Endothelial cell of umbilical vein (primary cell): Measurements from ENCODE around the gene HDAC4. TPM values are rescaled to one million over a fixed set of nuclear protein-coding genes. Genes with fewer than 3 reads are reported as not detected.

Experiments used
- BruUV-seq: library from RNA; stranded (reverse); fragments of 400-500 nt; replicated peaks from 2 replicates; lab custom pipeline; 2021; lab: Mats Ljungman, UMichigan
- CTCF ChIA-PET: fragments of 300-600, 350-600 bp; sonication (Branson Sonifier 250); formaldehyde crosslinking; loops from one replicate; lab custom pipeline; 2021; ENCODE audit warnings: antibody characterized with exemption, inconsistent platforms; lab: Charles Lee
- POLR2A ChIA-PET: fragments of 300-600, 350-600 bp; sonication (Branson Sonifier 250); formaldehyde crosslinking; loops from one replicate; lab custom pipeline; 2021; ENCODE audit warnings: antibody characterized with exemption, inconsistent platforms; lab: Charles Lee
- DNase-seq: peaks from one replicate; pipeline ENCODE4 v3.0.0-alpha.2; 2011; ENCODE audit warnings: low read depth, low spot score
- FAIRE-seq: peaks from 2 replicates; lab custom pipeline; 2011; peaks lifted over from hg19 to GRCh38; lab: Jason Lieb, UNC
- H2AFZ ChIP-seq: 2 replicates; pipeline ENCODE4 v1.6.0; 2012; ENCODE audit warnings: low read depth, low read length, control low read depth, inconsistent platforms
- H3K27ac ChIP-seq: 2 replicates; pipeline ENCODE4 v1.5.1; 2011; ENCODE audit warnings: low read depth, mild to moderate bottlenecking, control low read depth, low read length, moderate library complexity; ENCODE audit not compliant: insufficient read depth
- H3K27me3 ChIP-seq, 2 experiments: 2 replicates each; pipeline versions ENCODE4 v1.6.0 to v1.6.1; 2011; ENCODE audit warnings: low read length in 2 of 2, mixed read lengths in 1 of 2; ENCODE audit not compliant: control insufficient read depth in 2 of 2, insufficient read depth in 2 of 2
- H3K36me3 ChIP-seq, 2 experiments: 2 replicates in 1 of 2; 3 replicates in 1 of 2; pipeline ENCODE4 v1.5.1; 2011; ENCODE audit warnings: low read length in 2 of 2, mild to moderate bottlenecking in 1 of 2, moderate library complexity in 1 of 2; ENCODE audit not compliant: control insufficient read depth in 2 of 2, insufficient read depth in 2 of 2; ENCODE audit errors: extremely low read depth in 1 of 2
- H3K4me1 ChIP-seq: 3 replicates; pipeline ENCODE4 v1.5.1; 2011; ENCODE audit warnings: mild to moderate bottlenecking, low read length; ENCODE audit not compliant: control insufficient read depth, insufficient read depth; ENCODE audit errors: extremely low read depth
- H3K4me2 ChIP-seq: 2 replicates; pipeline ENCODE4 v1.6.1; 2011; ENCODE audit warnings: low read length, control low read depth, mixed read lengths; ENCODE audit not compliant: insufficient read depth
- H3K4me3 ChIP-seq, 3 experiments: fragments of 200-600 bp in 1 of 3; sonication (generic), shearing (Covaris generic) in 1 of 3; replicated peaks in 1 of 3; 2 replicates each; pipeline ENCODE4 v1.5.1; 2011 to 2016; ENCODE audit warnings: control low read depth in 3 of 3, low read length in 3 of 3, mild to moderate bottlenecking in 2 of 3, inconsistent platforms in 1 of 3, low read depth in 1 of 3, moderate library complexity in 1 of 3; ENCODE audit not compliant: insufficient read depth in 1 of 3
- H3K79me2 ChIP-seq: 2 replicates; pipeline ENCODE4 v1.6.0; 2012; ENCODE audit warnings: low read length, inconsistent platforms; ENCODE audit not compliant: control insufficient read depth, insufficient read depth
- H3K9ac ChIP-seq: replicated peaks from 2 replicates; pipeline ENCODE3; 2011; ENCODE audit warnings: low read length, control low read depth; ENCODE audit not compliant: insufficient read depth; ENCODE audit errors: extremely low read depth
- H3K9me1 ChIP-seq: replicated peaks from 3 replicates; pipeline ENCODE4 v1.6.0; 2011; ENCODE audit warnings: mild to moderate bottlenecking, low read length; ENCODE audit not compliant: control insufficient read depth, insufficient read depth; ENCODE audit errors: extremely low read depth
- H3K9me3 ChIP-seq: replicated peaks from 2 replicates; pipeline ENCODE4 v1.5.1; 2012; ENCODE audit warnings: low read length, inconsistent platforms; ENCODE audit not compliant: control insufficient read depth, insufficient read depth
- H4K20me1 ChIP-seq: replicated peaks from 2 replicates; pipeline ENCODE3; 2011; ENCODE audit warnings: mild to moderate bottlenecking, low read length; ENCODE audit not compliant: control insufficient read depth, insufficient read depth; ENCODE audit errors: extremely low read depth
- CTCF ChIP-seq, 2 donors: IDR thresholded peaks; 1 replicate in 1 of 2; 2 replicates in 1 of 2; pipeline ENCODE4 v1.5.1; 2011; ENCODE audit warnings: low read length in 2 of 2, mild to moderate bottlenecking in 2 of 2, moderate library complexity in 2 of 2, control low read depth in 1 of 2, inconsistent platforms in 1 of 2, low read depth in 1 of 2; ENCODE audit not compliant: insufficient read depth in 1 of 2; ENCODE audit errors: extremely low read depth in 1 of 2
- EZH2 ChIP-seq: IDR thresholded peaks from 2 replicates; pipeline ENCODE4 v1.6.1; 2012; ENCODE audit warnings: borderline replicate concordance, low read depth, mild to moderate bottlenecking, moderate library complexity, low read length, inconsistent platforms; ENCODE audit not compliant: severe bottlenecking
- FOS ChIP-seq: IDR thresholded peaks from 2 replicates; pipeline ENCODE4 v1.6.1; 2011; ENCODE audit warnings: mild to moderate bottlenecking, low read length, moderate library complexity, borderline replicate concordance; ENCODE audit not compliant: insufficient read depth
- GATA2 ChIP-seq: IDR thresholded peaks from 2 replicates; pipeline ENCODE4 v1.7.0; 2011; ENCODE audit warnings: low read depth, mild to moderate bottlenecking, moderate library complexity, mixed read lengths, low read length; ENCODE audit not compliant: insufficient read length, insufficient read depth
- JUN ChIP-seq: IDR thresholded peaks from 2 replicates; pipeline ENCODE4 v1.6.1; 2011; ENCODE audit warnings: borderline replicate concordance, low read depth; ENCODE audit not compliant: insufficient read length, insufficient read depth
- MAX ChIP-seq: IDR thresholded peaks from 2 replicates; pipeline ENCODE4 v1.6.1; 2011; ENCODE audit not compliant: insufficient read depth, insufficient read length
- MYC ChIP-seq: IDR thresholded peaks from one replicate; pipeline ENCODE4 v1.6.1; 2011; ENCODE audit warnings: mild to moderate bottlenecking, low read depth, low read length
- POLR2A ChIP-seq: IDR thresholded peaks from 2 replicates; pipeline ENCODE4 v1.6.1; 2012; ENCODE audit warnings: low read depth, mild to moderate bottlenecking, control low read depth, low read length
- POLR2AphosphoS5 ChIP-seq: IDR thresholded peaks from 2 replicates; pipeline ENCODE4 v1.6.1; 2012; ENCODE audit warnings: low read depth, mild to moderate bottlenecking, control low read depth, low read length, moderate library complexity; ENCODE audit not compliant: insufficient read depth
- dilution Hi-C: fragments of 300-500 bp; cut with MboI; formaldehyde crosslinking; loops from one replicate; pipeline ENCODE4 v1.15.0; 2019; ENCODE audit warnings: low sequenced_read_pairs; ENCODE audit not compliant: extremely low pct_ligation_motif_present
- intact Hi-C: fragments of 100-400 bp; cut with micrococcal nuclease; formaldehyde crosslinking; loops from one replicate; pipeline ENCODE4 v1.10.0; 2022
- polyA plus RNA-seq, 4 experiments: library from polyadenylated mRNA; depleted of rRNA in 3 of 4; stranded (reverse) in 3 of 4; unstranded in 1 of 4; fragments of >200 nt; gene quantifications; 2 replicates each; pipeline versions ENCODE4 v1.2.1 to v1.2.3, GENCODE V29; 2011 to 2012; ENCODE audit warnings: missing spikeins in 1 of 4
- total RNA-seq: library from RNA; stranded (reverse); gene quantifications from 2 replicates; pipeline ENCODE4 v1.2.3, GENCODE V29; 2021

Gene HDAC4
- total and polyA plus RNA-seq, 2 donors (not counting 3 experiments of a cell fraction or from before 2014, with no cell fraction given): 13.4 to 33.0 TPM

- ChIA-PET CTCF (interaction anchor here (0.7 kb wide), 1 partner anchor 18 kb away, joined by 3 read pairs; no protein-coding TSS in a partner anchor), POLR2A (interaction anchor here (0.7 kb wide), 1 partner anchor 62 kb away, joined by 5 read pairs; no protein-coding TSS in a partner anchor)
- Histone ChIP-seq H3K4me3 (no peak overlapping the region), H3K9ac (no peak overlapping the region), H2AFZ (no peak overlapping the region), H3K9me3 (no peaks in the 10 kb centered on the region), H3K27me3 (no peaks in the 10 kb centered on the region), H3K9me1 (no peaks in the 10 kb centered on the region), H3K4me1 (no peaks in the 10 kb centered on the region), H3K36me3 (no peaks in the 10 kb centered on the region), H3K27ac (no peak overlapping the region), H3K79me2 (no peaks in the 10 kb centered on the region), H3K4me2 (no peak overlapping the region), H4K20me1 (no peaks in the 10 kb centered on the region)
- dilution Hi-C loops (no loop called here), intact Hi-C loops (no loop called here)
- no TSS peak for BruUV-seq
- no peak for TF ChIP-seq MYC
- TF ChIP-seq CTCF (IDR thresholded peaks at IDR 0.05; ENCODE audit: extremely low read depth in 1 of 2, insufficient read depth in 1 of 2, low read depth in 1 of 2, low read length in 2 of 2): no peak
- no peak for TF ChIP-seq MAX
- no peak for TF ChIP-seq POLR2AphosphoS5
- TF ChIP-seq POLR2A: no peak
- TF ChIP-seq EZH2: no peak
- TF ChIP-seq JUN: no peak
- no peak for TF ChIP-seq FOS
- TF ChIP-seq GATA2: no peak
- FAIRE-seq (no peak), DNase-seq (no peak)
Observed at GRCh38 chr2:239288237-239288636, 112.6 kb downstream of the HDAC4 start.
